BJ (cell line): ENCODE results near the gene SORCS2. TPM values are rescaled to one million over a fixed set of nuclear protein-coding genes. Genes with fewer than 3 reads are reported as not detected.

Experiments used
- CTCF ChIA-PET: fragments of 350-600 bp; formaldehyde crosslinking; extraction: SDS; loops from one replicate; lab custom pipeline; 2021; ENCODE audit warnings: antibody characterized with exemption, inconsistent platforms; lab: Yijun Ruan, JAX
- POLR2A ChIA-PET: fragments of 300-600 bp; sonication (Branson Sonifier 250); formaldehyde crosslinking; extraction: SDS; loops from one replicate; lab custom pipeline; 2021; ENCODE audit warnings: antibody characterized with exemption; lab: Charles Lee
- DNase-seq: peaks from one replicate; pipeline ENCODE4 v3.0.0-alpha.2; 2011; ENCODE audit warnings: low read depth
- H3K27me3 ChIP-seq: 2 replicates; pipeline ENCODE4 v1.6.0; 2011; ENCODE audit warnings: low read length; ENCODE audit not compliant: control insufficient read depth, insufficient read depth
- H3K36me3 ChIP-seq: 2 replicates; pipeline ENCODE4 v1.5.1; 2011; ENCODE audit warnings: low read length; ENCODE audit not compliant: control insufficient read depth, insufficient read depth
- H3K4me3 ChIP-seq: 2 replicates; pipeline ENCODE4 v1.5.1; 2011; ENCODE audit warnings: low read depth, mild to moderate bottlenecking, control low read depth, low read length
- polyA plus RNA-seq: library from polyadenylated mRNA; depleted of rRNA; stranded (reverse); fragments of >200 nt; gene quantifications from 2 replicates; pipeline ENCODE4 v1.2.3, GENCODE V29; 2011
- TF ChIP-seq, protein P1 (sequence below): IDR thresholded peaks from 2 replicates; pipeline ENCODE4 v1.5.1; 2011; ENCODE audit warnings: low read depth, mild to moderate bottlenecking, control low read depth, inconsistent platforms, low read length, moderate library complexity; ENCODE audit not compliant: insufficient read depth

SORCS2 gene
- polyA plus RNA-seq, 1 experiment, result 0.63 TPM

DNA sequence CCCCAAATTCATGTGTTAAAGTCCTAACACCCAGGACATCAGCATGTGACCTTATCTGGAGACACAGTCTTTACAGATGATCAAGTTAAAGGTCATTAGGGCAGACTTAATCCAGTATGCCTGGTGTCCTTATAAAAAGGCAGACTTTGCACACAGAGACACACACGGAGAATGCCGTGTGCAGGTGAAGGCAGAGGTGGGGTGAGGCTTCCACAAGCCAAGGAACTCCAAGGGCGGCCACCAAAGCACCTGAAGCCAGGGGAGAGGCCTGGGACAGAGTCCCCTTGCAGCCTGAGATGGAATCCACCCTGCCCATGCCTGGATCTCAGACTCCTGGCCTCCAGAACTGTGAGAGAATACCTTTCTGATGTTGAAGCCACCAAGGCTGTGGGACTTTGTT lies 26.1 kb upstream of the SORCS2 start:
- CTCF ChIA-PET, result interaction anchor here (2.5 kb wide), 1 partner anchor 9 kb away, joined by 9 read pairs; no protein-coding TSS in a partner anchor
- POLR2A ChIA-PET, result no interaction called here
- DNase-seq, result no peak
- no peak overlapping the region for H3K4me3 ChIP-seq
- H3K27me3 ChIP-seq, result peaks cover 7% of the 10 kb centered on the region
- no peaks in the 10 kb centered on the region for H3K36me3 ChIP-seq
- TF ChIP-seq, protein P1, sequence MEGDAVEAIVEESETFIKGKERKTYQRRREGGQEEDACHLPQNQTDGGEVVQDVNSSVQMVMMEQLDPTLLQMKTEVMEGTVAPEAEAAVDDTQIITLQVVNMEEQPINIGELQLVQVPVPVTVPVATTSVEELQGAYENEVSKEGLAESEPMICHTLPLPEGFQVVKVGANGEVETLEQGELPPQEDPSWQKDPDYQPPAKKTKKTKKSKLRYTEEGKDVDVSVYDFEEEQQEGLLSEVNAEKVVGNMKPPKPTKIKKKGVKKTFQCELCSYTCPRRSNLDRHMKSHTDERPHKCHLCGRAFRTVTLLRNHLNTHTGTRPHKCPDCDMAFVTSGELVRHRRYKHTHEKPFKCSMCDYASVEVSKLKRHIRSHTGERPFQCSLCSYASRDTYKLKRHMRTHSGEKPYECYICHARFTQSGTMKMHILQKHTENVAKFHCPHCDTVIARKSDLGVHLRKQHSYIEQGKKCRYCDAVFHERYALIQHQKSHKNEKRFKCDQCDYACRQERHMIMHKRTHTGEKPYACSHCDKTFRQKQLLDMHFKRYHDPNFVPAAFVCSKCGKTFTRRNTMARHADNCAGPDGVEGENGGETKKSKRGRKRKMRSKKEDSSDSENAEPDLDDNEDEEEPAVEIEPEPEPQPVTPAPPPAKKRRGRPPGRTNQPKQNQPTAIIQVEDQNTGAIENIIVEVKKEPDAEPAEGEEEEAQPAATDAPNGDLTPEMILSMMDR, result no peak

DNA sequence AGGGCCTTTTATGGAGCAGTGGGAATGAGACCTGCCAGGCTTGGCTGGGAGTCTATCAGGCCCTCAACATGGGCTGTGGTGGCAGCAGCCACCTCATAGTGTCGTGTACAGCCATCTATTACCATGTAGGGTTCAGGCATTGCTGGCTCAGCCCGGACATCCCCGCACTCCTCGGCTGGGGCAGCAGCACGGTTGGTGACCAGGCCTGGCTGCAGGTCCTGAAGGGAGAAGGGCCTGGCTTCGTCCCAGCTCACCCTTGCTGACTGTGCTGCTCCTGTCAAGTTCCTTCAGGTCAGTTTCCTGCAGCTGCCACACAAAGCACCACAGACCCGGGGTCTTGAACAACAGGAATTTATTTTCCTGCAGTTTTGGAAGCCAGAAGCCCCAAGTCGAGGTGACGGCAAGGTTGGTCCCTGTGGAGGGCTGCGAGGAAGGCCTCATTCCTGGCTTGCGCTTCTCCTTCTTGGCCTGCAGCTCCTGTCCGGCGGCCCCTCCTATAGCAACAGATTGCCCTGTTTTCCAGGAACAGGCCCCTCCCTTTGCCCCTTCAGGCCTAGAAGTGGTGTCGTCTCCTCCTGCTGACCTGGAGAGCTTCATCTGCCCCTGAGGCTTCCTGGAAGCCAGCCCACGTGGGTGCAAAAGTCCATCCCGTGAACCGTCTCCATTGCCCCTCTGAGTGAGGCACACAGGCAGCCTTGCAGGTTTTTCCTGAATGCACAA lies 25.2 kb upstream of the SORCS2 start:
- Histone ChIP-seq H3K4me3 (no peak overlapping the region), H3K27me3 (peaks cover 6% of the 10 kb centered on the region), H3K36me3 (no peaks in the 10 kb centered on the region)
- TF ChIP-seq, protein P1, result no peak
- POLR2A ChIA-PET, result no interaction called here
- CTCF ChIA-PET, result interaction anchor here (0.6 to 2.5 kb wide), 4 partner anchors 9 to 40 kb away, joined by 3 to 9 read pairs (median 3); no protein-coding TSS in a partner anchor
- DNase-seq, result no peak

DNA sequence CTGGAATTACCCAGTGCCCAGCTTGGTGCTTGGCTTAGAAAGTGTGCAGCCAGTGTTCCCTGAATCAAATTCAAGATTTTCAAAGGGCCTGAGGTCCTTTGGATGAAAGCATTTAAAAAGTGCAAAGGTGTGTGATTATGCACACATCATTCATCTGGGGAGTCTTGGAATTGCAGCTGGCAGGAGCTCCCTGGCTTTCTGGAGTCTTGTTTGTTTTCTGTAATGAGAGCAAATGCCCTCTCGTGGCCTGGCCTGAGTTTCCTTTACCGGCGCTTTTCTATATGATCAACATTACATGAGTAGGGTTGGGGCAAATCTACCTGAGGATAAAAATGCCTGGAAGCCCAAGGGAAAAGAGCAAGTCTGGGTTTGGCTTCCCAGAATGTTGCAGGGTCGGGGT lies 24.6 kb upstream of the SORCS2 start:
- no peak for DNase-seq
- H3K36me3 ChIP-seq, result no peaks in the 10 kb centered on the region
- peaks cover 6% of the 10 kb centered on the region for H3K27me3 ChIP-seq
- TF ChIP-seq, protein P1, result no peak
- no peak overlapping the region for H3K4me3 ChIP-seq
- ChIA-PET POLR2A (no interaction called here), CTCF (interaction anchor here (0.6 to 2.5 kb wide), 6 partner anchors 9 to 100 kb away, joined by 3 to 9 read pairs (median 3); no protein-coding TSS in a partner anchor)

DNA sequence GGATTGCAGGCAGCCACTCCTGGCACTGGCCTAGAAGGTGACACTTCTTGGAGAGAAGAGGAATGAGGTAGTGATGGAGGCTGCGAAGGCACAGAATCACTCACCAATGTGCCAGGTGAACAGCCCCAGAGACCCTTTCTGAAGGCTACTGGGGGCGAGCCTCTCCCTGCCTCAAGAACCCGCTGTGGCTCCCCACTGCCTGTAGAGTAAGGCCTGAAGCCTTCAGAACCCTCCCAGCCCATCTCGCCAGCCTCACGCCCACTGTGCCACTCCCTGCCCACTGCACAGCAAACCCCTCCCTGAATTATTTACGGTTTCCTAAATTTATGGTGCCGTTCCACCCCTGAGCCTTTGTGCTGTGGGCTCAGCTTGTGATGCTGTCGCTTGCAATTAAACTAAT lies 24.2 kb upstream of the SORCS2 start:
- ChIA-PET CTCF (interaction anchor here (0.6 to 1.3 kb wide), 5 partner anchors 9 to 99 kb away, joined by 3 to 4 read pairs (median 3); no protein-coding TSS in a partner anchor), POLR2A (no interaction called here)
- no peak overlapping the region for H3K4me3 ChIP-seq
- peaks cover 6% of the 10 kb centered on the region for H3K27me3 ChIP-seq
- no peaks in the 10 kb centered on the region for H3K36me3 ChIP-seq
- TF ChIP-seq, protein P1, result no peak
- no peak for DNase-seq

DNA sequence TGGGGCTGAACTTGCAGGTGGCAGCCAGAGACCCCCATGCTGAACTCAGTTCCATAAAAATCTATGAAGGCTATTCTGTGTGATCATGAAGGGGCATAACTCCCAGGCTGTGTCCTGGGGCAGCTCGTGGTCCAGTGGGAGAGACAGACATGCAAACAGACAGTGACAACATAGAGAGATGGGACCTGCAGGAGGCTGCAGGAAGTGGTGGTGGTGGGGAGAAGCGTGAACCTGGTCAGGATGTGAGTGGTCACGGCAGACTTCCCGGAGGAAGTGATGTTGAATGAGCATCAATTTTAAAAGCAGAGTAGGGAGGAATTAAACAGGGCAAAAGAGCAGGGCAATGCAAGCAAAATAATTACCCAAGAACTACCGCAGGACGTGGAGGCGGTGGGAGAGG lies 23.2 kb upstream of the SORCS2 start:
- ChIA-PET CTCF (interaction anchor here (1.3 kb wide), 1 partner anchor 12 kb away, joined by 4 read pairs; no protein-coding TSS in a partner anchor), POLR2A (no interaction called here)
- Histone ChIP-seq H3K36me3 (no peaks in the 10 kb centered on the region), H3K4me3 (no peak overlapping the region), H3K27me3 (peaks cover 6% of the 10 kb centered on the region)
- TF ChIP-seq, protein P1, result no peak
- DNase-seq, result no peak
